LoVo (cell line): ENCODE data around the gene CFAP20.

Source experiments
- DNase-seq: peaks from one replicate; pipeline ENCODE4 v3.0.0-alpha.2; 2016; ENCODE audit warnings: low spot score

Gene CFAP20

GRCh38 chr16:58124601-58124915, 4.6 kb downstream of the CFAP20 start:
- no peak for DNase-seq

GRCh38 chr16:58123896-58124600, 5.1 kb downstream of the CFAP20 start:
- no peak for DNase-seq

GRCh38 chr16:58121132-58121531, 8.0 kb downstream of the CFAP20 start:
- no peak for DNase-seq

GRCh38 chr16:58120234-58120633, 8.9 kb downstream of the CFAP20 start:
- no peak for DNase-seq

GRCh38 chr16:58119509-58119845, 9.7 kb downstream of the CFAP20 start:
- no peak for DNase-seq

- DNase-seq = no peak
Observed at GRCh38 chr16:58118801-58119508, 10.2 kb downstream of the CFAP20 start.

GRCh38 chr16:58116529-58116928, 12.7 kb downstream of the CFAP20 start:
- no peak for DNase-seq

- DNase-seq = no peak
Observed at GRCh38 chr16:58116081-58116480, 13.1 kb downstream of the CFAP20 start.

GRCh38 chr16:58114827-58115825, 14.1 kb downstream of the CFAP20 start:
- no peak for DNase-seq

- DNase-seq = no peak
Observed at GRCh38 chr16:58111302-58111627, 17.9 kb downstream of the CFAP20 start.

GRCh38 chr16:58110571-58111301, 18.4 kb downstream of the CFAP20 start:
- DNase-seq = no peak

GRCh38 chr16:58109881-58110280, 19.3 kb downstream of the CFAP20 start:
- DNase-seq = no peak

GRCh38 chr16:58109330-58109729, 19.9 kb downstream of the CFAP20 start:
- DNase-seq = no peak

GRCh38 chr16:58107709-58108108, 21.5 kb downstream of the CFAP20 start:
- DNase-seq = no peak

GRCh38 chr16:58107228-58107627, 22.0 kb downstream of the CFAP20 start:
- DNase-seq = no peak

GRCh38 chr16:58105631-58106030, 23.6 kb downstream of the CFAP20 start:
- DNase-seq = no peak

- DNase-seq = no peak
Observed at GRCh38 chr16:58102665-58103392, 26.4 kb downstream of the CFAP20 start.

GRCh38 chr16:58099956-58100300, 29.3 kb downstream of the CFAP20 start:
- DNase-seq = no peak

- DNase-seq = no peak
Observed at GRCh38 chr16:58099097-58099955, 29.9 kb downstream of the CFAP20 start.

GRCh38 chr16:58098207-58099096, 30.7 kb downstream of the CFAP20 start:
- peak; percentile 29 for DNase-seq
